HFF-Myc (cell line): ENCODE results near the gene HSP90B1.

Source experiments
- DNase-seq: peaks from one replicate; pipeline ENCODE4 v3.0.0-alpha.2; 2011; ENCODE audit warnings: low read depth; ENCODE audit errors: extremely low read depth
- H3K4me3 ChIP-seq: replicated peaks from 2 replicates; pipeline ENCODE4 v1.5.1; 2011; ENCODE audit warnings: low read depth, mild to moderate bottlenecking, control low read depth, low read length
- TF ChIP-seq, protein P1 (sequence below): IDR thresholded peaks from 2 replicates; pipeline ENCODE4 v1.5.1; 2012; ENCODE audit warnings: mild to moderate bottlenecking, low read depth, low read length, control low read depth; ENCODE audit errors: missing control alignments

HSP90B1 gene

DNA sequence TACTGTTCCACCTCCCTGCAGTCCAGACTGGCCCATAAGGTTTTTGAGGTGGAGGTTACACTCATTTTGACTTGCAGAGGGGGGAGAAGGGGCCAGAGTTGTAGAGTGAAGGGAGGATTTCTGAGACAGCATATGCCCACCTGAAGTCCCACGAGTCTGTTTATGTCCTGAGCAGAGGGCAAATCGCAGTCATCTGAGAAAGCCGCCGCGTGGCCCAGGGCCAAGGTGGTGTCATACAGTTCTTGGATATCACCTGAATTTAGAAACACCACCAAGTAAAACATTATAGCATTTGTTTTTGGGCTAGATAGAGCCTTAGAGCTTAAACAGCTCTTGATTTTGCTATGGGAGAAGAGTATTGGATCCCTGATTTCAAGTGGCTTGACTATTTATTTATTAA is 66.4 kb downstream of the HSP90B1 start:
- H3K4me3 ChIP-seq: no peak overlapping the region
- DNase-seq: no peak
- TF ChIP-seq, protein P1, sequence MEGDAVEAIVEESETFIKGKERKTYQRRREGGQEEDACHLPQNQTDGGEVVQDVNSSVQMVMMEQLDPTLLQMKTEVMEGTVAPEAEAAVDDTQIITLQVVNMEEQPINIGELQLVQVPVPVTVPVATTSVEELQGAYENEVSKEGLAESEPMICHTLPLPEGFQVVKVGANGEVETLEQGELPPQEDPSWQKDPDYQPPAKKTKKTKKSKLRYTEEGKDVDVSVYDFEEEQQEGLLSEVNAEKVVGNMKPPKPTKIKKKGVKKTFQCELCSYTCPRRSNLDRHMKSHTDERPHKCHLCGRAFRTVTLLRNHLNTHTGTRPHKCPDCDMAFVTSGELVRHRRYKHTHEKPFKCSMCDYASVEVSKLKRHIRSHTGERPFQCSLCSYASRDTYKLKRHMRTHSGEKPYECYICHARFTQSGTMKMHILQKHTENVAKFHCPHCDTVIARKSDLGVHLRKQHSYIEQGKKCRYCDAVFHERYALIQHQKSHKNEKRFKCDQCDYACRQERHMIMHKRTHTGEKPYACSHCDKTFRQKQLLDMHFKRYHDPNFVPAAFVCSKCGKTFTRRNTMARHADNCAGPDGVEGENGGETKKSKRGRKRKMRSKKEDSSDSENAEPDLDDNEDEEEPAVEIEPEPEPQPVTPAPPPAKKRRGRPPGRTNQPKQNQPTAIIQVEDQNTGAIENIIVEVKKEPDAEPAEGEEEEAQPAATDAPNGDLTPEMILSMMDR: no peak

DNA sequence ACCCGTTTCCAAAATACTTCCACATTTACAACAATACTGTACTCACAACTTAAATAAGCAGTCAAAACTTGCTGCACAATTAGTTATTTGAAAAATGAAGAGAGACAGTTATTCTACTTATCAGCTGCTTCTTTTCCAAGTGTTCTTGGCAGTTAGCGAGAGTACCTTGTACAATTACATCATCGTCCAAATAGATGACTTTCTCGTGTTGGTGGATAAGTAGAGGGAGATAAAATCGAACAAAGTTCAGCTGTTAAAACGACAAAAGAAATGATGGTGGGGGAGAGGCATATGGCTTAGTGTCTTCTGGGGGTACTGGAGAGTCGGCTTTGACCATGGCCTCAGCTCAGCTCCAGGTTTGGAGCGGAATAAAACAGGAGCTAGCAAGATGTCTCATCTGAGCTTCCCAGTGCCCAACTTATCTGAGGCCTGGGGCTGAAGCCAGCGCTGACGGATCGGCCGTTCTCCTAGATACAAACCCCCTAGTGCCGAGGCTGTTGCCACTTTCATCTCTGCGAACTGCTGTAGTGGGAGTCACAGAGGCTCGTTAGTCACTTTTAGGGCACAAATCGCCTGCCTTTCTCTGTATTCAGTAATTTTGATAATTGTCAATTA is 67.2 kb downstream of the HSP90B1 start:
- H3K4me3 ChIP-seq: no peak overlapping the region
- TF ChIP-seq, protein P1: no peak
- no peak for DNase-seq
